ENCODE results near the gene NDUFAF7.
A peak's percentile ranks its signal among the peaks of the same experiment; 100 is the strongest.

Gene NDUFAF7, protein sequence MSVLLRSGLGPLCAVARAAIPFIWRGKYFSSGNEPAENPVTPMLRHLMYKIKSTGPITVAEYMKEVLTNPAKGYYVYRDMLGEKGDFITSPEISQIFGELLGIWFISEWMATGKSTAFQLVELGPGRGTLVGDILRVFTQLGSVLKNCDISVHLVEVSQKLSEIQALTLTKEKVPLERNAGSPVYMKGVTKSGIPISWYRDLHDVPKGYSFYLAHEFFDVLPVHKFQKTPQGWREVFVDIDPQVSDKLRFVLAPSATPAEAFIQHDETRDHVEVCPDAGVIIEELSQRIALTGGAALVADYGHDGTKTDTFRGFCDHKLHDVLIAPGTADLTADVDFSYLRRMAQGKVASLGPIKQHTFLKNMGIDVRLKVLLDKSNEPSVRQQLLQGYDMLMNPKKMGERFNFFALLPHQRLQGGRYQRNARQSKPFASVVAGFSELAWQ

DNA sequence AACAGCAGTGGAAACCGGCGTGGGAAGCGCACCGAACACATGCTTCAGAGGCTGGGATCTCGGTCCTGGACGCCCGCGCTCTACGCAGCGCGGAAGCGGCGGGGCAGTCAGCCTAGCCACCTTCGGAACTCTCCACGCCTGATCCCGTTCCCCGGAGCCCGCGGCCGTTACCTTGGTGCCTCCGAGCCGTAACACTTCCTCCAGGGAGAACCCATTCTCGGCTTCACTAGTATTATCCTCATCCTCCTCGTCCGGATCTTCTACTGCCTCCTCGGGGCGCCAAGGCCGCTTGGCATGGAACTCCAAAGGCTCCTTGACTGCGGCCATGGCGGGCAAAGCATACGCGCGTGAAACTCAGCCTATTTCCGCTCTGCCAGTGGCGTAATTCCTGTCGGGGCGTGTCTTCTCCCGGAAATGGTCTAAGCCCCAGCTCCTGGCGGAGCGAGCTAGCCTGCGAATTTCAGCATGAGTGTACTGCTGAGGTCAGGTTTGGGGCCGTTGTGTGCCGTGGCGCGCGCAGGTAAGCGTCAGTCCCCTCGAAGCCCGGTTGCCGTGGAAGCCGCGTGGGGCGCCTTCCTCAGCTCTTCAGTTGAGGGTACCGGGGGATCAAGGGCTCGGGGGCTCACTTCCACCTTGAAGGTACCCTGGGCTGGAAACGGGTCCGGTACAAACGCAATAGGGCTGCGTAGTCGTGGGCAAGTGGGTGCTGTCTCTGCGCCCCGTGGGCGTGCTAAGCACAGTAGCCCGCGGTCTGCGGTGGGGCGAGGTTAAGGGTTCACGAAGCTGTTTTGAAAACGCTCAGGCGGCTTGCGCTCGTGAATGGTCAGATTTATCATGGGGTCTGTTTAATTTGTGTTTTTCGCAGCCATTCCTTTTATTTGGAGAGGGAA lies at the start of gene NDUFAF7, which contains the start of gene CEBPZ:
TSS of gene NDUFAF7 (plus strand) at position 418 of the 890 bp plus-strand sequence. CDS start at position 466, 48 bp downstream.
TSS of gene CEBPZ (minus strand) at position 356 of the 890 bp plus-strand sequence. CDS start at position 327, 29 bp downstream.
- peak within 1 kb of the TSS; percentile 90 for H3K27ac ChIP-seq
- TF ChIP-seq, protein P1, sequence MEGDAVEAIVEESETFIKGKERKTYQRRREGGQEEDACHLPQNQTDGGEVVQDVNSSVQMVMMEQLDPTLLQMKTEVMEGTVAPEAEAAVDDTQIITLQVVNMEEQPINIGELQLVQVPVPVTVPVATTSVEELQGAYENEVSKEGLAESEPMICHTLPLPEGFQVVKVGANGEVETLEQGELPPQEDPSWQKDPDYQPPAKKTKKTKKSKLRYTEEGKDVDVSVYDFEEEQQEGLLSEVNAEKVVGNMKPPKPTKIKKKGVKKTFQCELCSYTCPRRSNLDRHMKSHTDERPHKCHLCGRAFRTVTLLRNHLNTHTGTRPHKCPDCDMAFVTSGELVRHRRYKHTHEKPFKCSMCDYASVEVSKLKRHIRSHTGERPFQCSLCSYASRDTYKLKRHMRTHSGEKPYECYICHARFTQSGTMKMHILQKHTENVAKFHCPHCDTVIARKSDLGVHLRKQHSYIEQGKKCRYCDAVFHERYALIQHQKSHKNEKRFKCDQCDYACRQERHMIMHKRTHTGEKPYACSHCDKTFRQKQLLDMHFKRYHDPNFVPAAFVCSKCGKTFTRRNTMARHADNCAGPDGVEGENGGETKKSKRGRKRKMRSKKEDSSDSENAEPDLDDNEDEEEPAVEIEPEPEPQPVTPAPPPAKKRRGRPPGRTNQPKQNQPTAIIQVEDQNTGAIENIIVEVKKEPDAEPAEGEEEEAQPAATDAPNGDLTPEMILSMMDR (conservative IDR thresholded peaks at IDR 0.05), result no peak
- TF ChIP-seq ZFX (IDR thresholded peaks at IDR 0.05), result no peak

DNA sequence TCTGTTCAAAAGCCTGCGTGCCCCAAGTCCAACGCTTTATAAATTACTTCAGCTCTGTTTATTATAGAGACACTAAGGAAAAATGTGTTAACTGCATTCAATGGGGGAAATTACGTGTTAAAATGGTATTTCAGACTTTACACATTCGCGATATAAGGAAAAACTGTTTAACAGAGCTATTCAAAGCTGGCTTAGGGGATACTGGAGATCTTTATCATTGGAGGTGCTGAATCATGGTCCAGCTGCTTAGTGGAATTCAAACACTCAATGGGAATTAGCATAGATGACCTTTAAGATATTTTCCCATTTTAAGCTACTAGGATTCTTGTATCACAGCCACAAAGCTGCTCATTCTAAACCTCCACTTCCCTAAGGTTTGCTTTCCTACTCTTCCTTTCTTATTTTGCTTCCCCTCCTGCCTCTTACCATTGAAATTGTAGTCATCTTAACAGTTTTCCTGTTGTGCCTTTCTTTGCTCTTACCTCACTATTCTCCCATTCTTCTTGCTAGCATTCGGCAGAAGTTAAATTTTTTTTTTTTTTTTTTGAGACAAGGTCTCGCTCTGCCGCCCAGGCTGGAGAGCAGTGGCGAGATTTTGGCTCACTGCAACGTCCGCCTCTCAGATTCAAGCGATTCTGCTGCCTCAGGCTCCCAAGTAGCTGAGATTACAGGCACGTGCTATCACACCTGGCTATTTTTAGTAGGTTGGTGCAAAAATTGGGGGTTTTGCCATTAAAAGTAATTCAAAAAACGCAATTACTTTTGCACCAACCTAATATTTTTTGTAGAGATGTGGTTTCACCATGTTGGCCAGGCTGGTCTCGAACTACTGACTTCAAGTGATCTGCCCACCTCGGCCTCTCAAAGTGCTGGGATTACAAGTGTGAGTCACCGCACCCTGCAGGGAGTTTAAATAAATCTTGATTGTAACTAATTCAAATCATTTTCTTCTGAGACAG lies 49.5 kb upstream of the NDUFAF7 start:
- TF ChIP-seq, protein P1 (conservative IDR thresholded peaks at IDR 0.05), result no peak
- TF ChIP-seq ZFX (IDR thresholded peaks at IDR 0.05), result no peak
- H3K27ac ChIP-seq, result no peak overlapping the region

DNA sequence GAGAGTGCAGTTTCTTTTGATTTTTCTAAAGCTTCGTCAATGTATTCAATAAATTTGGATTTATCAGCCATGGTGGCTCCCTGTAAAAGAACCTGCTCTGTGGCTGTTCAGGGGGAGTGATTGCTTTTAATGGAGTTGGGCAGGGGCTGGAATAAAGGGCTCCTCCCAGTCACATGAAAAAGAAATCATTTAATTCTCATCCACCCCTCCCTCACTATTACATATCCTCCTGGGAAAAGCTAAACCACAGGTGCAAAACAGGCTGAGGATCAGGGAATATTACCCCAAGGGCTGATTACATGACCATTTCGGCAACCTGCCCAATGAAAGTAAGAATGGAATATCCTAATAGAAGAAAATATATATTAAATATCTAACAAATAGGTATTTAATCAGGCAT lies 42.9 kb upstream of the NDUFAF7 start, which contains the start of gene SULT6B1:
TSS of gene SULT6B1 (minus strand) at position 101 of the 400 bp plus-strand sequence. CDS start at position 71, 30 bp downstream.
- no peak within 1 kb of the TSS for H3K27ac ChIP-seq
- no peak for TF ChIP-seq ZFX (IDR thresholded peaks at IDR 0.05)
- TF ChIP-seq, protein P1 (conservative IDR thresholded peaks at IDR 0.05), result no peak

DNA sequence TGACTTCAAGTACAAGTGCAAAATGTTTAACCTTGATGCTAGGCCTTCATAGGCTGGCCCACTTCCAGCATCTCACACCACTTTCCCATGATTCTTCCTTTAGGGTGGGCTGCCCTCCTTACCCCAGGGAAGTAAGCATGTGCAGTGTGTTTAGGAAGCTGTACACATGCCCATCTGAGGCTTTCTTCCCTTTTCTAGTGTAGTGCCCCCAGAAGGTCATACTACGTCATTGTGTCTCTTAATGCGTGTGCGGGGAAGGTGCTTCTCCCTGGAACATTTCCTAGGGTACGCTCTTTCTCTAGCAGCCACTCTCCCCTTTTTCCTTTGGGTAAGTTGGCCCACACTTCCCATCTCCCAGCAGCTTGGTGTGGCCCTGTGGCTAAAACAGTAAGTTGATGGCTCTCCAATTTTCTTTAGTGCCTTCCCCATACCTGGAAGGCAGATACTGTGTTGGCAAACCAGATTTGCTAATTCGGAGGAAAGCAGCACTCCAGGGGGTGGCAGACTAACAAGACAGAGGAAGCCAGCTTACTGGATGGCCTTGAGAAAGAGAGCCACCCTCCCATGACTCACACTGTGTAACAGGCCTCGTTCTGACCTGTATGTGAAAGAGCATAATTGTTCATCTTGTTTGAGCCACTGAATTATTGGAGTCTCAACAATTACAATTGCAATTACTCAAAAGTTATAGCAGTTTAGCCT lies 41.9 kb upstream of the NDUFAF7 start:
- no peak overlapping the region for H3K27ac ChIP-seq

DNA sequence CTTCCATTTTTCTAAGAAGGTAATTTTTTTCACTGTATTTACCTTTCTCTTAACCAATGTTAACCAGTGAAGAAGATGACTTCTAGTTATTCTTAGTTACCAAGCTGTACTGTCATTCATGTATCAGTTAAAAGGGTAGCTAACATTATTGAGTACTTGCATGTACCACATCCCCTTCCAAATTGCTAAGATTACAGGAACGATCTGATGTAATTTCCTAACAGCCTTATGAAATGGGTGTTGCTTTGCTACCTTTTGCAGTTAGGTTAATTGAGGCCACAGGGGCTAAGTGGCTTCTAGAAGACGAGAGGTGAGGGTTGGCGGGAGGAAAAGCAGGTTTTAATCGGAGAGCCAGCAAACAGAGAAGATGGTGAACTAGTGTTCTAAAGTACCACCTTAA lies 41.2 kb upstream of the NDUFAF7 start:
- TF ChIP-seq, protein P1 (conservative IDR thresholded peaks at IDR 0.05), result no peak
- no peak for TF ChIP-seq ZFX (IDR thresholded peaks at IDR 0.05)
- no peak overlapping the region for H3K27ac ChIP-seq

More for the DNA sequence above, 41.9 kb upstream of the NDUFAF7 start:
- no peak for TF ChIP-seq ZFX (IDR thresholded peaks at IDR 0.05)
- TF ChIP-seq, protein P1 (conservative IDR thresholded peaks at IDR 0.05), result no peak

DNA sequence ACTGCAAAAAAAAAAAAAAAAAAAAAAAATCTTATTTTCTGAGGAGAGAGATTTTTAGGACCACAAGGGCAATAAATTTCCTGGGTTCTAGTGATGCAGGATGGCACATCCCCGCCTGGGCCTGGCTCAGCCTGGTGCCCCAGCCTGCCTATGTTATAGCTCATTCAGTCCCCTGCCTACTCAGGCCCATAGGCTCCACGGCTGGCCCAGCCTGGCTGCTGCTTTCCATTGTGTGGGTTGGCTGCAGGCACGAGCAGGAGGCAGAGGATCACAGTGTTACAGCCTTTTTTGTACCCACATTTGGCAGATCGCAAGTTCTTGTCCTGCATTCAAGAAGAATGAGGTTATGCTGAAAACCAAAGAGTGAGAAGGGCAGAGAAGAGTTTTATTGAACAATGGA lies 40.2 kb upstream of the NDUFAF7 start:
- no peak for TF ChIP-seq ZFX (IDR thresholded peaks at IDR 0.05)
- TF ChIP-seq, protein P1 (conservative IDR thresholded peaks at IDR 0.05), result no peak
- H3K27ac ChIP-seq, result no peak overlapping the region
